GM23248 (cell line): ENCODE data around the gene AOPEP.

Experiments
- EZH2 ChIP-seq: fragments of 200-600 bp; sonication (generic); IDR thresholded peaks from 2 replicates; pipeline ENCODE4 v1.6.1; 2018; ENCODE audit warnings: antibody characterized with exemption, mild to moderate bottlenecking; ENCODE audit not compliant: insufficient read depth, poor library complexity, severe bottlenecking
- EZH2phosphoT487 ChIP-seq: fragments of 200-600 bp; sonication (generic); IDR thresholded peaks from 2 replicates; pipeline ENCODE4 v1.6.1; 2018; ENCODE audit warnings: antibody characterized with exemption, moderate library complexity, mild to moderate bottlenecking, low read depth; ENCODE audit not compliant: insufficient read depth

- TF ChIP-seq EZH2 = no peak
- TF ChIP-seq EZH2phosphoT487 = no peak
Observed at GRCh38 chr9:94896512-94896911, 170.0 kb downstream of the AOPEP start.
